BJ (cell line): Measurements from ENCODE around the gene PHLDB2. TPM values are rescaled to one million over a fixed set of nuclear protein-coding genes. Genes with fewer than 3 reads are reported as not detected.

Source experiments
- CTCF ChIA-PET: fragments of 350-600 bp; formaldehyde crosslinking; extraction: SDS; loops from one replicate; lab custom pipeline; 2021; ENCODE audit warnings: antibody characterized with exemption, inconsistent platforms; lab: Yijun Ruan, JAX
- POLR2A ChIA-PET: fragments of 300-600 bp; sonication (Branson Sonifier 250); formaldehyde crosslinking; extraction: SDS; loops from one replicate; lab custom pipeline; 2021; ENCODE audit warnings: antibody characterized with exemption; lab: Charles Lee
- DNase-seq: peaks from one replicate; pipeline ENCODE4 v3.0.0-alpha.2; 2011; ENCODE audit warnings: low read depth
- H3K27me3 ChIP-seq: 2 replicates; pipeline ENCODE4 v1.6.0; 2011; ENCODE audit warnings: low read length; ENCODE audit not compliant: control insufficient read depth, insufficient read depth
- H3K36me3 ChIP-seq: 2 replicates; pipeline ENCODE4 v1.5.1; 2011; ENCODE audit warnings: low read length; ENCODE audit not compliant: control insufficient read depth, insufficient read depth
- H3K4me3 ChIP-seq: 2 replicates; pipeline ENCODE4 v1.5.1; 2011; ENCODE audit warnings: low read depth, mild to moderate bottlenecking, control low read depth, low read length
- polyA plus RNA-seq: library from polyadenylated mRNA; depleted of rRNA; stranded (reverse); fragments of >200 nt; gene quantifications from 2 replicates; pipeline ENCODE4 v1.2.3, GENCODE V29; 2011
- TF ChIP-seq, protein P1 (sequence below): IDR thresholded peaks from 2 replicates; pipeline ENCODE4 v1.5.1; 2011; ENCODE audit warnings: low read depth, mild to moderate bottlenecking, control low read depth, inconsistent platforms, low read length, moderate library complexity; ENCODE audit not compliant: insufficient read depth

Gene PHLDB2
- polyA plus RNA-seq, 1 experiment = 44.7 TPM

DNA sequence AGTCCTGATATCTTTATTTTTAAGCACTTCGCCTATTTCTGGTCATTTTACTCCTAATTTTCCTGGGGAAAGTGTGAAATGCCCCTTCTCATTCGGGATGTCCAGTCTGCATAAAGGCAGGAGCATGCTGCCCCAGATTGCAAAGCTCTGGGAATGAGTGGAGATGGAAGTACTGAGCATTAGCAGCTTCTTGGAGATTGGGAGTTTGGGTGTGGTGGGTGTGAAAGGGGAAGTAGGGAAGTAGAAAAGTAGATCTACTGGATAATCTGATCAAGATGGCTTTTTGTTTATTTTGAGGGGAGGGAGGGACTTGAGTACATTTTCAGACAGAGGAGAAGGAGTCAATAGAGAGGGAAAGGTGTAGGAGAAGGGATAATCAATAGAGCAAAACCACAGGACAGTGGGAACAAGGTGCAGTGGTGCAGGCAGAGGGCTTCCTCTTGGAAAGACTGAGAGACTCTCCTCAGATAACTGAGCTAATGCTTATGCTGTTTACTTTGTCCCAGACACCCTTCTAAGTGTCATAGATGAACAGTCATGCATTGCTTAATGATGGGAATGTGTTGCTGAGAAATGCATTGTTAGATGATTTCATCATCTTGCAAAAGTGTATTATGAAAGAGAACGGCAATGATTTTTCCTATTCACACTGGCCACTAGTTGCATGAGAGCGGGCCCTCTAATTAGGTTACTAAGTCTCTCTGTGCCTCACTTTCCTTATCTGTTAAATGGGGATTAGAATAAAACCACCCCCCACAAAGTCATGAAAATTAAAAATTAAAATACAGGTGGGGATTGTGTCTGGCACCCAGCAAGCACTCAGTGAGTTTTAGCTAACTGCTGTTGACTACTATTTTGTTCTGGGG, 45.5 kb downstream of the PHLDB2 start:
- CTCF ChIA-PET = interaction anchor here (0.9 to 2.2 kb wide), 10 partner anchors 10 to 188 kb away, joined by 3 to 7 read pairs (median 3); no protein-coding TSS in a partner anchor
- H3K36me3 ChIP-seq = peaks cover 3% of the 10 kb centered on the region
- POLR2A ChIA-PET = interaction anchor here (0.8 kb wide), 1 partner anchor 40 kb away, joined by 3 read pairs; no protein-coding TSS in a partner anchor
- TF ChIP-seq, protein P1, sequence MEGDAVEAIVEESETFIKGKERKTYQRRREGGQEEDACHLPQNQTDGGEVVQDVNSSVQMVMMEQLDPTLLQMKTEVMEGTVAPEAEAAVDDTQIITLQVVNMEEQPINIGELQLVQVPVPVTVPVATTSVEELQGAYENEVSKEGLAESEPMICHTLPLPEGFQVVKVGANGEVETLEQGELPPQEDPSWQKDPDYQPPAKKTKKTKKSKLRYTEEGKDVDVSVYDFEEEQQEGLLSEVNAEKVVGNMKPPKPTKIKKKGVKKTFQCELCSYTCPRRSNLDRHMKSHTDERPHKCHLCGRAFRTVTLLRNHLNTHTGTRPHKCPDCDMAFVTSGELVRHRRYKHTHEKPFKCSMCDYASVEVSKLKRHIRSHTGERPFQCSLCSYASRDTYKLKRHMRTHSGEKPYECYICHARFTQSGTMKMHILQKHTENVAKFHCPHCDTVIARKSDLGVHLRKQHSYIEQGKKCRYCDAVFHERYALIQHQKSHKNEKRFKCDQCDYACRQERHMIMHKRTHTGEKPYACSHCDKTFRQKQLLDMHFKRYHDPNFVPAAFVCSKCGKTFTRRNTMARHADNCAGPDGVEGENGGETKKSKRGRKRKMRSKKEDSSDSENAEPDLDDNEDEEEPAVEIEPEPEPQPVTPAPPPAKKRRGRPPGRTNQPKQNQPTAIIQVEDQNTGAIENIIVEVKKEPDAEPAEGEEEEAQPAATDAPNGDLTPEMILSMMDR = peak; percentile 23; the same call in 1 of the 2 replicates
- no peaks in the 10 kb centered on the region for H3K27me3 ChIP-seq
- peak; percentile 94 for DNase-seq
- no peak overlapping the region for H3K4me3 ChIP-seq

DNA sequence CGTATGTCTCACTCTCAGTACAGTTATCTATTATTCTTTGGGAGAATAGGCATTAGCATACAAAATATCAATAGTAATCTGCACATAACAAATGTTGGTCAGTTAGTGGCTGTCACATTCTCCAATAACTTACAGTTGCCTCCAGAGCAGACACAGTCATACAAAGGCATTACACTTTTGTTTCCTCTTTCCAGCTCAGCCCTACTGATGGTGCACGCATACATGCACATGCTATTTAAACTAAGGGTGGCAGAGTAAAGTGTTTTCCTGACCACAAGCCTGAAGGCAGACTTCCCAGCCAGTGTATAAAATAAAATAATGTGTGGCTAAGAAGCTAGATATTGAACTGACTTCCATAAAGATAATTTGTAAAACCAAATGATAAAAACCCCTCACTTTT, 47.6 kb downstream of the PHLDB2 start:
- ChIA-PET POLR2A (no interaction called here), CTCF (interaction anchor here (0.7 to 3.2 kb wide), 3 partner anchors 14 to 190 kb away, joined by 3 to 11 read pairs (median 3); no protein-coding TSS in a partner anchor)
- TF ChIP-seq, protein P1 = no peak
- DNase-seq = no peak
- no peaks in the 10 kb centered on the region for H3K27me3 ChIP-seq
- 0 out of 2 replicates have a peak, but pooled peaks cover 1% of the 10 kb centered on the region for H3K36me3 ChIP-seq
- H3K4me3 ChIP-seq = no peak overlapping the region

DNA sequence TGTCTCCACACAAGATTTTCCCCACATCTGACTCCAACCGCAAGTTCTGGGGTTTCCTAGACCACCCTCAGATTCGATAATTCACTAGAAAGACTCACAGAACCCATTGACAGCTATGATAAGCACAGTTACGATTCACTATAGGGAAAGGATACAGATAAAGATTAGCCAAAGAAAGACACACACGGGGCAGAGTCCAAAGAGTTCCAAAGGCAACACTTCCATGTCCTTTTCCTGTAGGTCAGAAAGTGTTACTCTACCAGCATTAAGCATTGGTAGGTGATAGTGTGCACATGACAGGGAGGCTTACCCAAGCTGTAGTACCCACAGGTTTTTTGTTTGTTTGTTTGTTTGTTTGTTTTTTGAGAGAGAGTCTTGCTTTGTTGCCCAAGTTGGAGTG, 48.1 kb downstream of the PHLDB2 start:
- ChIA-PET POLR2A (no interaction called here), CTCF (interaction anchor here (0.7 to 3.2 kb wide), 3 partner anchors 14 to 190 kb away, joined by 3 to 11 read pairs (median 3); no protein-coding TSS in a partner anchor)
- Histone ChIP-seq H3K27me3 (no peaks in the 10 kb centered on the region), H3K36me3 (0 out of 2 replicates have a peak, but pooled peaks cover 1% of the 10 kb centered on the region), H3K4me3 (no peak overlapping the region)
- DNase-seq = no peak
- TF ChIP-seq, protein P1 = no peak

DNA sequence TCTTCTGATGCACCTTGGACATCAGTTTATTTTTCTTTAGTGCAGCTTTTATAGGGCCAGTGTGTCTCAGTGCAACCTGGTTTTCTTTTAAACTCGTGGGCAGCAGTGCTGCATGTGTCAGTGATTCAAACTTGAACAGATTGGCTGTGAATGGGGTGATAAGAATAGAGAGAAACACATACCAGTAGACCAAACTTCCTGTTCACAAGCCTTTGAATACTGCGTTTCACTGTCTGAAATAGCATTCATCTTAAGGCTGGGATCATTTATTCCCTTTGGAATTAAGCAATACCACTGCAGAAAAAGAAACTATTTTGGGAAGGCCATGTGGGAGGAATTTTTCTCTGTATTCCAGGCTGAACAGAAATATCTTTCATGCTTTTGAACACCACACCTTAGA, 51.7 kb downstream of the PHLDB2 start:
- Histone ChIP-seq H3K27me3 (no peaks in the 10 kb centered on the region), H3K4me3 (no peak overlapping the region), H3K36me3 (peaks cover 4% of the 10 kb centered on the region; the same call in 1 of the 2 replicates)
- DNase-seq = peak; percentile 75
- CTCF ChIA-PET = interaction anchor here (1.2 to 1.8 kb wide), 3 partner anchors 57 to 195 kb away, joined by 5 to 9 read pairs (median 5); no protein-coding TSS in a partner anchor
- POLR2A ChIA-PET = no interaction called here
- TF ChIP-seq, protein P1 = no peak

DNA sequence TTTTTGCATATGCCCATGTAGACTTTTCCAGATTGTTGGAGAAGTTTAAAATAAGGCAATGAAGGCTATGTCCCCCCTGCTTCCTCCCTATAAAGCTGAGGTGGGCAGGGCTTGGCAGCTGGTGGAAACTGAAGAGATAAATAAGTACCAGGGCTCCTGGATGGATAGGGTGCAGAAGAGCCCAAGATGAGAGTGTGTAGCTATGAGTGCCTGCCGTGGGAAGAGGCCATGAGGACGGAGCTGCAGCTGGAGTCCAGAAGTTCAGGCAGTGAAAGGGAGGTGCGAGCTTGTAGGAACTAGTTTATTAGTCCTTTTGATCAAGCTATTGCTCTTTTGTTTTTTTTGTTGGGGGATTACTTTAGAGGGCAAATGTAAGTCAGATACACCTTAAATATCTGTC, 52.4 kb downstream of the PHLDB2 start:
- Histone ChIP-seq H3K36me3 (peaks cover 4% of the 10 kb centered on the region; the same call in 1 of the 2 replicates), H3K4me3 (no peak overlapping the region), H3K27me3 (no peaks in the 10 kb centered on the region)
- CTCF ChIA-PET = interaction anchor here (1.2 to 1.8 kb wide), 3 partner anchors 56 to 196 kb away, joined by 5 to 9 read pairs (median 5); no protein-coding TSS in a partner anchor
- no peak for DNase-seq
- POLR2A ChIA-PET = no interaction called here
- TF ChIP-seq, protein P1 = no peak
